NCI-H146 treated with DMSO at 0.1 percent for 48 hours (cell line): ENCODE measurements around the gene ZNF133.
"Not testable (repeated sequence)": the region's sequence is repeated elsewhere in the genome, so short reads cannot be mapped to it uniquely, and the experiment has no call there.

Experiments used
- DNase-seq: peaks from one replicate; lab custom pipeline; 2025; ENCODE audit not compliant: unreplicated experiment; lab: John Stamatoyannopoulos, UW

The ZNF133 gene

DNA sequence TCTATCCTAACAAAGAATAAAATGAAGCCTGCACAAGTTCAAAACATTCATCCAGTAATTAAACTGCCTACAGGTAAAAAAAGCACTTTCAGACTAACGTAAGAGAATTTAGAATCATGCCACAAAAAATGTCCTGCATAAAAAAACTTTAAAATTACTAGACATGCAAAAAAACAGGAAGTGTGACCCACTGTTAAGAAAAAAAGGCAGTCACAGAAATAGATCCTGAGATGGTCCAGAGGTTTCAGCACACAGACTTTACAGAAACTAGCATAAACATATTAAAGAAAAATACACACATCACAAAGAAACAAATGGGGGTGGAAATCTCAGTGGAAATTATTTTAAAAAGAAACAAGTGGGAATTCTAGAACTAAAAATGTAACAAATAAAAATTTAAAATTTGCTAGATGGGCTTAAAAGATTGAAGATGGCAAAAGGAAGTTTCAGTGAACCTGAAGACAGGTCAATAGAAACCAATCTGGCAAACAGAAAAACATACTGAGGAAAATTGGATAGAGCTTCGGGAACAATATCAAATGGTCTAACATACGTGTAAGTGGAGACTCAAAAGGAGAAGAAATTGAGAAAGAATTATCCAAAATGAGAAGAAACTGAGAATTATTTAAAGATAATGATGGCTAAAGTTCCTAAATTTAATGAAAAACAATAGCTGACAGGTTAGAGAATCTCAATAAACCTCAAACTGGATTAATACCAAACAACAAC lies 3.4 kb upstream of the ZNF133 start:
- DNase-seq, result no peak

DNA sequence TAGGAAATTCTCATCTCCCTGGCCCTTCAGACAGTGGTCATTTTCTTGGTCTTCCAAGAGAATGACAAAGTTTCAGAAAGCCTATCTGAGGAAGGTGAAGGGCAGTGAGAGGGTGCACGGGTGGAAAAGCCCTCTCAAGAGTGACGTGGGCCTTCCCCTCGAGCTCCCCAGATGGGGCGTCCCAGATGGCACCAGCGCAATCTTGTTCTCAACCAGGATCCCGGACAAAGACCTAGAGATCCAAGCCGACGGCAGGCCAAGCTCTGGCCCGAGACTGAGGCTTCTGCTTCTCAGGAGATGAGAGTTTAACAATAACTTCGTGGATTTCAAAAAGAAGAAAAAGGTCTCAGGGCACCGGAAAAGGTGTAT lies 797 bp upstream of the ZNF133 start:
- no peak for DNase-seq

DNA sequence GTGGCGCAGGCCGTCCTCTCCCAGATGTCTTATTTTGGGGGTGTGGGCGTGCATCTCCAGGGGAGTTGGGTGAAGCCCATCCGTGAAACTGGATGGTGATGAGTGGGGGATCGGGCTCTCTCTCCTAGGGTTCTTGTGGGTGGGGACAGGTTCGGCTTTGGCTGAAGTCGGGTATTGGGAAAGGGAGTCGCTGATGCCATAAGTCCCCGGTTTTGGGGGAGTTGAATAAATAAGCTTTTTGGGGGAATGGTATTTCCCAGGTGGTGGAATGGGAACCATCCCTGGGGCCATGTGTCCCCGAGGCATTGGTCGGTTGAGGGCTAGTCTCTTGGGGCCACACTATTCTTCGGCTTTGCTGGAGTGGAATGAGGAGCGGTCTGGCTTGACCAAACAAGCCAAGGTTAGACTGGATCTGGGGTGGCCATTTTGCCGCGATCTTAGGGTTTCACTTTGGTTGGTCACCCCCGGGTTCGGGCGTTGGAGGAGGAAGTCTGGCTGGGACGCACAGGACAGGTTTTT lies 481 bp downstream of the ZNF133 start:
- DNase-seq, result no peak

GRCh38 chr20:18289306-18289705 lies 979 bp downstream of the ZNF133 start:
- no peak for DNase-seq

DNA sequence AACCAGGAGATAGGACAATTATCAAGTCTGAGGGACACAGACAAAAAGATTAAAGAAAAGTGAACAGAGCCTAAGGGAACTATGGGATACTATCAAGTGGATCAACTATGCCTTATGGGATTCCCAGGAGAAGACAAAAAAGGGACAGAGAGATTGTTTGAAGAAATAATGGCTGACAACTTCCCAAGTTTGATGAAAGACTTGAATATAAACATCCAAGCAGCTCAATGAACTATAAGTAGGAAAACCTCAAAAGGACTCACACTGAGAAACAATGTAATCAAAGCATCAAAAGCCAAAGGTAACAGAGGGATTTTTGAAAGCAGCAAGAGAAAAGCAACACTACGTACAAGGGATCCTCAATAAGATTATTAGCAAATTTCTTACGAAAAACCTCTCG lies 11.0 kb downstream of the ZNF133 start:
- no peak for DNase-seq

DNA sequence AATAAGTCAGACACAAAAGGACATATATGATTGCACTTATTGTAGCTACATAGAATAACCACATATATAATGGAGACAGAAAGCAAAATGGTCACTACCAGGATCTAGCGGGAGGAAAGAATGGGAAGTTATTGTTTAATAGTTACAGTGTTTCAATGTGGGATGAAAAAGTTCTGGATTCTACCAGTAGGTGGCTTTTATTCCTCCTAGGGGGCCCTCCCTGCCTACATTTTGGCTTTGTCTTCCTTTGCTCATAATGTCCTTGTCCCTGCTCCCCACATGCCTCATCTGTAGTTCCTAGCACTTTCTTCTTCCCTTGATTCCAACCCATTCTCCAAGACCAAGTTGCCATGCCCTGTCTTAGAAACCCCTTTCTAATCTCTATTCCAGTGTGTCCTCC lies 16.3 kb downstream of the ZNF133 start:
- no peak for DNase-seq

DNA sequence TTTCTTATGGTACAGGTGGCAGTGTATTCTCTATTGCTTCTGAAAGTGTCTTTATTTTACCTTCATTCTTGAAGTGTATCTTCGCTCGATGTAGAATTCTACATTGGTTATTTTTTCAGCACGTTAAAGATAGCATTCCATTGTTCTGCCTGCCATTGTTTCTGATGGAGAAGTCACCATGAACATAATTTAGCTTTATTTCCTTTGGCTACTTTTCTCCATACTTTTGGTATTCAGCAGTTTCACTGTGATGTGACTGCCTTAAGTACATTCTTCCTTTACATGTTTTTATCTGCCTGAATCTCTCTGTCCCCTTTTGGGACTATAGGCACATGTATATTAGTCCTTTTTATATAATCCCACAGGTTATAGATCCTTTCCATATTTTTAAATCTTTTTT lies 19.0 kb downstream of the ZNF133 start:
- no peak for DNase-seq

DNA sequence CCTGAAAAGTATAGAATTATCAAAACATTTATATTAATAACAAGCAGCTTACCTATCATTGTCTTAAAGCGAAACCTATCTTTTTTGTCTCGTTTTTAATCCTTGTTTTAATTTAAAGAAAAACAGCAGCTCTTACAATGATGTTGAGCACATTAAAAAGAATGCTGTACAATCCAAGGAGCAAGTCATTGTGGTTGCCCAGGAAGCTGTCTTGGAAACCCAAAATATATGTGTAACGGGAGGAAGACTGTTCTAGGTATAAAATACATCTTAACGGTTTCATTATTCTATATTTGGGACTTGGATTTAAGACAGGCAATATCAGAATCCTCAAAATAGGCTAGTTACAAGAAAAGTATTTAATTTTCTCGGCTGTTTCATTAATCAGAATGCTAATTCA lies 21.7 kb downstream of the ZNF133 start:
- DNase-seq, result no peak

- no peak for DNase-seq
These were observed 22.3 kb downstream of the ZNF133 start for GRCh38 chr20:18310592-18310991.

DNA sequence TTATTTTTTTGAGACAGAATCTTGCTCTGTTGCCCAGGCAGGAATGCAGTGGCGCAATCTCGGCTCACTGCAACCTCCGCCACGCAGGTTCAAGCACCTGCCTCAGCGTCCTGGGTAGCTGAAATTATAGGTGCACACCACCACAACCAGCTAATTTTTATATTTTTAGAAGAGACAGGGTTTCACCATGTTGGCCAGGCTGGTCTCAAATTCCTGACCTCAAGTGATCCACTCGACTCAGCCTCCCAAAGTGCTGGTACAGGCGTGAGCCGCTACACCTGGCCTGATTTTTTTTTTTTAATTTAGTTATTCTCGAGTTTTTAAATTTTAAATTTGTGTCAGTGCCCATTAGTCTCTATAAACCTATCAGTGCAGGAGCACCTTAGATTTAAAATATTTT lies 24.4 kb downstream of the ZNF133 start:
- DNase-seq, result no peak

DNA sequence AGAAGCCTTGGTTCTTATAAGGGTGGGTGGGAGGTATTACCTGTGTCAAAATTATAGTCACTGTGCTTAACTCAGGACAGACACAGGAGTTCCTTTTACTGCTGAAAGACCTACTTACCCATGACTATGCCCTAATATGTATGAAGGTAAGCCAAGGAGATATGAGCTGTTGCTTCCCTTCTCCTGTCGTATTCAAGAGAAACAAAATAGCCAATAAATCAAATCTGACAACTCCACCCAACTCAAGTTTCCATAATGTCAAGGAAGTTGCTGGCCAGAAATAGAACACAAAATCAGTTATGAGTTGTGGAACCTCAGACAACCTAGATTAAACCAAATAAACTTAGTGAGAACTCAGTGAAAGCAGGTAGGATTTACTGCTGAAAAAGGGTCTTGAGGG lies 25.1 kb downstream of the ZNF133 start:
- DNase-seq, result no peak

DNA sequence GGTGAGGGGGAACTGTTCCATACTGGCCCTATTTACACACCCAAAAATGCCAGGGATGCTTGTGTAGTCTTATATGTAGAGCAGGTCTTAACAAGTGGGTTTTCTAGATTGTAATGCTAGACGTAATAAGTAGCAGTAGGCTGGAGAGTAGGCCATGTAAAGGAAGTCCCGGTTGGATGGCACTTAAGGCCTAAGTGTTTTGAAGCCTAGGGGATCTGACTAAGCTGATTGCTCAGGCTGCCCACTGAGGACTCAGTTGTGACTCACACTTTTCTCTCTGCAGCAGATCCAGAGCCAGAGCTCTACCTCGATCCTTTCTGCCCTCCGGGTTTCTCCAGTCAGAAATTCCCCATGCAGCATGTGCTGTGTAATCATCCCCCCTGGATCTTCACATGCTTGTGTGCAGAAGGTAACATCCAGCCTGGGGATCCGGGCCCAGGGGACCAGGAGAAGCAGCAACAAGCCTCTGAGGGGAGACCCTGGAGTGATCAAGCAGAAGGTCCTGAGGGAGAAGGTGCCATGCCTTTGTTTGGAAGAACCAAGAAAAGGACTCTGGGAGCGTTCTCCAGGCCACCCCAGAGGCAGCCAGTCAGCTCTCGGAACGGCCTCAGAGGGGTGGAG lies 26.6 kb downstream of the ZNF133 start:
- DNase-seq, result no peak

GRCh38 chr20:18316166-18316565 lies 27.8 kb downstream of the ZNF133 start:
- no peak for DNase-seq

DNA sequence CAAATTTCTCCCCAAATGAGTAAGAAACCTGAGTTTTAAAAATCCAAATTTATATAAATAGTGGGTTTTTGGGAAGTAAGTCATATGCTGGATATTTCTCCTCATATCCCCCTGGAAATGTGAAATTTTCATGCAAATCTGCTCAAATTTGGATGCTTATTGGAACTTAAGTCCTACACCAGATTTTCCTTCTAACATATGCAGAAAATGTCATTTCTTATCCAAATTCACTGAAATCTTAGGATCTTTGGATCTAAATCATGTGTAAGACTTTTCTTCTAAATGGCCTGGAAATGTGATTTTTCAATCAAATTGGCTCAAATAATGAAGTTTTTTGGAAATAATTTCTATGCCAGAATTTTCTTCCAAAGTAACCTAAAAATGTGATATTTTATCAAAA lies 33.0 kb downstream of the ZNF133 start:
- DNase-seq, result no peak

DNA sequence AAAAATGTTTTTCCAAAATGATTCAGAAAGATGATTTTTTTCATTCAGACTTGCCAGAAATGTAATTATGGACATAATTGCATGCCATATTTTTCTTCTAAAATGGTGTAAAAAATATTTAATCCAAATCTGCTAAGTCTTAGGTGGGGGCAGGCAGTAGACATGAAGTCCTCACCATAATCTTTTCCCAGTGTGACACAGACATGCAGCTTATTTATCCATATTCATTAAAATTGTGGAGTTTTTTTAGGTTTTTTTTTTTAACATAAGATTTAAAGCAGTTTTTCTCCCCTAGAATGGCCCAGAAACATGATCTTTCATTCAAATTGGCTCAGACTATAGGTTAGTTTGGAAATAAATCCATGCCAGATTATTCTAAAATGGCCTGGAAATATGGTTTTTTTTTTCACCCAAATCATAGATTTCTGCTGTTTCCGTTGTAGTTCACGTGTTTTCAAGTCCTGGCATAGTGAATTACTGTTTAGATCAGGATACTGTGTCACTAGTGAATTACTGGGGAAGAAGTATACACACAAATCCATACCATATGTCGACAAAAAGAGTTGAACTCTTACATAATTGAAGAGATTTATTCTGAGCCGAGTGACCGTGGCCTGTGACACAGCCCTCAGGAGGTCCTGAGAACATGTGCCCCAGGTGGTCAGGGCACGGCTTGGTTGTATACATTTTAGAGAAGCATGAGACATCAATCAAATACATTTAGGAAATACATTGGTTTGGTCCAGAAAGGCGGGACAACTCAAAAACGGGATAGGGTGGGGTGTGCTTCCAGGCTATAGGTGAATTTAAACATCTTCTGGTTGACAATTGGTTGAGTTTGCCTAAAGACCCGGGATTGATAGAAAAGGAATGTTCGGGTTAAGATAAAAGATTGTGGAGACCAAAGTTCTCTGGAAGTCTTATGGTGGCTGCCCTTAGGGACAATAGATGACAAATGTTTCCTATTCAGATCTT lies 33.9 kb downstream of the ZNF133 start:
- DNase-seq, result no peak

- no peak for DNase-seq
These were observed 35.4 kb downstream of the ZNF133 start for GRCh38 chr20:18323705-18324104.

DNA sequence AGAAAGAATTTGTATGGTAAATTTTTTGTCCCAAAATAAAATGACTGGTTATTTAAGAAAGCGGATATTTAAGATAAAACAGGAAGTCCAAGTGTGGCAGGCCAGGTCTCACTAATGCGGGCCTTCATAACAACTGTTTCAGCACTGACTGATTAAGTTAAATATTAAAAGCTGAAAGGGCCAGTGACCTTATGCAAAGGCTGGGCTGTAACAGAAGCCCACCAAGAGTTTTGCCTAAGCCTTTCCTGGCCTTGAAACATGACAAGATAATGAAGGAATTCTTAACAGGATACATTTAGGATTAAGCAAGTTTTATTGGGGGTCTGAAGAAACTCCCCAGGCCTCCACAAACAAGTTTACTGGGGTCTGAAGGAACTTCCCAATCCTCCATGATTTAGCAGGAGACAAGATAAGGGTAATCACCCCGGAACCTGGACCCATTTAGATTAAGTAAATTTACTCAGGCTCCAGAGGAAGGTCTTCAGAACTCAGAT lies 36.3 kb downstream of the ZNF133 start:
- no peak for DNase-seq

DNA sequence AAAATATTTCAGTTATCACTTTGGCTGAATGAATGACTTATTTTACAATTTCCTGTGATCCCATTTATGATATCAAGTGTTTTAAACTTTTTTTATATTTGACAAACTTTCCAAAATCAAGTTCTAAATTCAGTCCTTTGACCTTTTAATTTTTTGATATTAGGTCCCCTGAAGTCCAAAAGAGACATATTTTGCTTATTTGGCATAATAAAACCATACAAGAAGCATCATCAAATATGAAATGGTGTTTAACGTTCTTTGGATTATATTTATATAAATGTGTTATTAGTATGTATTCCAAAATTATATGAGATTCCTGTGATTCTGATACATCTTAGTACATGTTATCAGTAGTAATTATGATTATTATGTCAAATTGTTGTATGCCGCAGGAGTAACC lies 38.7 kb downstream of the ZNF133 start:
- DNase-seq, result no peak

GRCh38 chr20:18331694-18332093 lies 43.4 kb downstream of the ZNF133 start:
- DNase-seq, result no peak

DNA sequence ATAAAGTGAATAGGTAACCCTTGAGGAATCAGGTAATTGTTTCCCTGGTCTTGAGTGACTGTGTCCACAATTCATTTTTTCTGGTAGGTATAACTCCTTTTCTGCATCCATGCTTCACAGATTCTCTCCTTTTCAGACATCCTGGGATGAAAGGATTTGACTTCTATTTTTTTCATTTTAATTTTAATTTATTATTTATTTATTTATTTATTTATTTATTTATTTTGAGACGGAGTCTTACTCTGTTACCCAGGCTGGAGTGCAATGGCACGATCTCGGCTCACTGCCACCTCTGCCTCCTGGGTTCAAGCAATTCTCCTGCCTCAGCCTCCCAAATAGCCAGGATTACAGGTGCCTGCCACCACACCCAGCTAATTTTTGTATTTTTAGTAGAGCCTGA lies 61.4 kb downstream of the ZNF133 start:
- not testable (repeated sequence) for DNase-seq

DNA sequence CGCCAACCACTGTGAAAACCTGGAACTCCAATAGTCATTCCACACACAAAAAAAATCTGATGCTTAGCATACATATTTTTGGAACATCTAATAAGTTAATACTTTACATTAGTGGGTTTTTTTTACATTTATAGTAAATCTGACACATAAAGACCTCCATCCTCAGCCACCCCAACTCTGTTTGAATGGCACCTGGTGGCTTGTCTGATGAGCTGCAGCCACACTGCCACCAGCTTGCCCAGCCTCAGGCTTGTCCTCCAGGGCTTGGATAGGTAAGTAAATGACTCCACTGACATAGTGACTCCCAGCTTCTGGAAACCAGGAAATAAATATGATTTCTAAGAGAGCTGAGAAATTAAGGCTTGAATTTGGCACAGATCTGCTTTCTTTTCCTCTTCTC lies 71.5 kb downstream of the ZNF133 start:
- DNase-seq, result no peak

GRCh38 chr20:18360635-18361034 lies 72.3 kb downstream of the ZNF133 start:
- DNase-seq, result no peak
